GM23338 (cell line): Measurements from ENCODE around the gene NTMT2. TPM values are rescaled to one million over a fixed set of nuclear protein-coding genes. Genes with fewer than 3 reads are reported as not detected.

Experiments
- ATAC-seq: fragments of 200-7000 bp; cut with Tn5 transposase; 3 replicates; pipeline ENCODE4 v1.9.1; 2020
- DNase-seq: peaks from one replicate; pipeline ENCODE4 v3.0.0-alpha.2; 2015; ENCODE audit warnings: low spot score
- H2AFZ ChIP-seq: fragments of 200-600 bp; sonication (generic); 2 replicates; pipeline ENCODE4 v1.8.0; 2016; ENCODE audit warnings: antibody characterized with exemption, mild to moderate bottlenecking, moderate library complexity
- H3F3A ChIP-seq: fragments of 200-600 bp; sonication (generic); replicated peaks from 2 replicates; pipeline ENCODE4 v1.8.0; 2017; ENCODE audit warnings: antibody characterized with exemption, mixed run types, low read depth
- H3K27ac ChIP-seq: fragments of 200-600 bp; sonication (generic); 2 replicates; pipeline ENCODE4 v1.6.1; 2016; ENCODE audit warnings: low read depth
- H3K27me3 ChIP-seq: fragments of 200-600 bp; sonication (generic); 2 replicates; pipeline ENCODE4 v1.8.0; 2016; ENCODE audit warnings: mild to moderate bottlenecking, mixed run types, moderate library complexity; ENCODE audit not compliant: insufficient read depth
- H3K36me3 ChIP-seq: fragments of 200-600 bp; sonication (generic); 2 replicates; pipeline ENCODE4 v1.8.0; 2016; ENCODE audit warnings: mild to moderate bottlenecking; ENCODE audit not compliant: insufficient read depth
- H3K4me1 ChIP-seq: fragments of 200-600 bp; sonication (generic); 2 replicates; pipeline ENCODE4 v1.8.0; 2016; ENCODE audit warnings: mild to moderate bottlenecking, moderate library complexity; ENCODE audit not compliant: insufficient read depth
- H3K4me2 ChIP-seq: fragments of 200-600 bp; sonication (generic); 2 replicates; pipeline ENCODE4 v1.7.1; 2017; ENCODE audit warnings: mixed run types
- H3K4me3 ChIP-seq: fragments of 200-600 bp; sonication (generic); 2 replicates; pipeline ENCODE4 v1.6.1; 2016; ENCODE audit warnings: mixed run types
- H3K79me2 ChIP-seq: fragments of 200-600 bp; sonication (generic); replicated peaks from 2 replicates; pipeline ENCODE4 v1.8.0; 2017; ENCODE audit warnings: mild to moderate bottlenecking; ENCODE audit not compliant: insufficient read depth
- H3K9me2 ChIP-seq: fragments of 200-600 bp; sonication (generic); 2 replicates; pipeline ENCODE4 v1.8.0; 2017; ENCODE audit not compliant: insufficient read depth
- H4K20me1 ChIP-seq: fragments of 200-600 bp; sonication (generic); replicated peaks from 2 replicates; pipeline ENCODE4 v1.8.0; 2017; ENCODE audit warnings: mild to moderate bottlenecking; ENCODE audit not compliant: insufficient read depth
- H3K27ac Mint-ChIP-seq: 2 replicates; pipeline ENCODE4 v1.8.0; 2020; ENCODE audit warnings: inconsistent platforms, mild to moderate bottlenecking, moderate library complexity, mixed read lengths
- H3K27me3 Mint-ChIP-seq: 3 replicates; pipeline ENCODE4 v1.8.0; 2022; ENCODE audit warnings: low read depth, mild to moderate bottlenecking, moderate library complexity, mixed read lengths, inconsistent platforms; ENCODE audit not compliant: insufficient read depth, poor library complexity
- H3K36me3 Mint-ChIP-seq: 3 replicates; pipeline ENCODE4 v1.8.0; 2021; ENCODE audit warnings: low read depth, mild to moderate bottlenecking, inconsistent platforms, moderate library complexity, mixed read lengths
- H3K4me1 Mint-ChIP-seq: 3 replicates; pipeline ENCODE4 v1.8.0; 2020; ENCODE audit warnings: mild to moderate bottlenecking, inconsistent platforms, mixed read lengths
- H3K4me3 Mint-ChIP-seq: 3 replicates; pipeline ENCODE4 v1.8.0; 2021; ENCODE audit warnings: moderate library complexity, mild to moderate bottlenecking, inconsistent platforms, mixed read lengths
- H3K9me3 Mint-ChIP-seq: 3 replicates; pipeline ENCODE4 v1.8.0; 2020; ENCODE audit warnings: moderate library complexity, mild to moderate bottlenecking, inconsistent platforms, mixed read lengths
- CREB1 ChIP-seq: fragments of 250-450 bp; sonication (Bioruptor Pico); IDR thresholded peaks from 2 replicates; pipeline ENCODE4 v1.5.0; 2020; ENCODE audit warnings: low read depth, mild to moderate bottlenecking, moderate library complexity
- EZH2phosphoT487 ChIP-seq: fragments of 200-600 bp; sonication (generic); IDR thresholded peaks from one replicate; pipeline ENCODE4 v1.8.1; 2018; ENCODE audit warnings: antibody characterized with exemption; ENCODE audit not compliant: unreplicated experiment
- JUNB ChIP-seq: IDR thresholded peaks from one replicate; pipeline ENCODE4 v1.6.1; 2016; ENCODE audit warnings: antibody characterized with exemption; ENCODE audit not compliant: unreplicated experiment
- NANOG ChIP-seq: IDR thresholded peaks from 2 replicates; pipeline ENCODE4 v1.6.1; 2016; ENCODE audit warnings: antibody characterized with exemption, borderline replicate concordance
- STAT1 ChIP-seq: IDR thresholded peaks from one replicate; pipeline ENCODE4 v1.6.1; 2016; ENCODE audit warnings: antibody characterized with exemption; ENCODE audit not compliant: unreplicated experiment
- ZNF114 ChIP-seq: fragments of 250-450 bp; sonication (Bioruptor Pico); IDR thresholded peaks from 2 replicates; pipeline ENCODE4 v1.5.0; 2020; ENCODE audit warnings: mild to moderate bottlenecking, moderate library complexity
- ZNF331 ChIP-seq: fragments of 250-450 bp; sonication (Bioruptor Pico); IDR thresholded peaks from 2 replicates; pipeline ENCODE4 v1.5.0; 2020; ENCODE audit warnings: low read depth, mild to moderate bottlenecking, moderate library complexity
- ZNF462 ChIP-seq: fragments of 250-450 bp; sonication (Bioruptor Pico); IDR thresholded peaks from 2 replicates; pipeline ENCODE4 v1.5.0; 2020; ENCODE audit warnings: mild to moderate bottlenecking, moderate library complexity
- polyA plus RNA-seq: library from polyadenylated mRNA; unstranded; fragments of >200 nt; fragmentation: Nextera tagmentation; extraction: Ambion mirVana; gene quantifications from 2 replicates; pipeline ENCODE4 v1.2.1, GENCODE V29; 2016
- total RNA-seq: library from RNA; depleted of rRNA; stranded (reverse); fragments of >200 nt; shearing (Covaris generic); gene quantifications from 2 replicates; pipeline ENCODE4 v1.2.3, GENCODE V29; 2014

The NTMT2 gene
- total and polyA plus RNA-seq, 2 experiments from 2014 or later, result 0.48 TPM; not detected in 1

- TF ChIP-seq ZNF462 (CRISPR knock-in tag) (no peak), JUNB (no peak), ZNF331 (CRISPR knock-in tag) (no peak), NANOG (no peak)
Measured at GRCh38 chr1:170182442-170182841, 36.7 kb downstream of the NTMT2 start (continued).

- H3K27me3 ChIP-seq, result no peaks in the 10 kb centered on the region
- H3K36me3 Mint-ChIP-seq, result no peaks in the 10 kb centered on the region
- no peak overlapping the region for H2AFZ ChIP-seq
- H4K20me1 ChIP-seq, result no peaks in the 10 kb centered on the region
- ATAC-seq (no peak), DNase-seq (no peak)
- H3K4me1 ChIP-seq, result no peaks in the 10 kb centered on the region
- no peak overlapping the region for H3K27ac Mint-ChIP-seq
- H3K9me2 ChIP-seq, result no peaks in the 10 kb centered on the region; the same call in none of the 2 replicates
- no peak overlapping the region for H3K4me3 ChIP-seq
- no peak overlapping the region for H3K4me2 ChIP-seq
- H3K36me3 ChIP-seq, result no peaks in the 10 kb centered on the region
- no peaks in the 10 kb centered on the region for H3K79me2 ChIP-seq
- no peak overlapping the region for H3K4me3 Mint-ChIP-seq
- no peaks in the 10 kb centered on the region for H3F3A ChIP-seq
- peaks cover 3% of the 10 kb centered on the region; the same call in 1 of the 3 replicates for H3K9me3 Mint-ChIP-seq
- no peaks in the 10 kb centered on the region for H3K27me3 Mint-ChIP-seq
- H3K4me1 Mint-ChIP-seq, result no peaks in the 10 kb centered on the region
- H3K27ac ChIP-seq, result no peak overlapping the region
- TF ChIP-seq ZNF462 (CRISPR knock-in tag) (no peak), EZH2phosphoT487 (no peak), STAT1 (no peak), ZNF114 (CRISPR knock-in tag) (no peak), NANOG (no peak), CREB1 (CRISPR knock-in tag) (no peak)
Measured at GRCh38 chr1:170192546-170192945, 46.8 kb downstream of the NTMT2 start.
